Measurements from ENCODE around the gene CDK6.

Gene CDK6

DNA sequence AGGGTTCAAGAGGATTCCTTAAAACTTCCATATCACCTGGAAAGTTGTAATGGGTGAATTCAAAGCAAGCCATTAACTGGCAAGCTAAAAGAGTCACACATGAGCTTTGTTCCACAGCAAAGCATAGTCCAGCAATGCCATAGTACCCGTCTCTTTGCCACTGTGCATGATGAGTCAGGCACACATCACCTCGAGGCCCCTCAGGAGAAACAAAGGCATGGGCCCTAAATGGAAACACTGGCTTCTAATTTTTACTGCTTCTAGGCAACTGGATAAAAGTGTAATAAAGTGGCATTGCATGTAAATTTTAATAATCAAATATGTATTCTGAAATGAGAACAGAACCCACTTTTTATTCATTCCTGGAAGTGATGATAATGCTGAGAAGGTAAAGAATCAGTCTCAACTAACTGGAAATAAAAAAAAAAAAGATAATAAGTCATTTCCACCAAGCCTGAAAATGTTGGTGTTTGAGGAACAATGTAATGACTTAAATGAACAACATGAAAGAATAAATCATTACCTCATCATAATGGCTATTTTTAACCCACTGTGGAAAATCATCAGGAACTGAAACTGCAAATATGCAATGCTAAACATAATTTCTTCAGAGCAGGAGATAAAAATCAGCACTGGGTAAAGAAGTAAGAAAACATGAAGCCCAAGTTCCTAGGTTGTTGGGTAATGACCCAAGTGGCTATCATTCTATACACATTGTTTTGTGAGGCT lies 104.9 kb downstream of the CDK6 start:
- DNase-seq: peak; percentile 11

DNA sequence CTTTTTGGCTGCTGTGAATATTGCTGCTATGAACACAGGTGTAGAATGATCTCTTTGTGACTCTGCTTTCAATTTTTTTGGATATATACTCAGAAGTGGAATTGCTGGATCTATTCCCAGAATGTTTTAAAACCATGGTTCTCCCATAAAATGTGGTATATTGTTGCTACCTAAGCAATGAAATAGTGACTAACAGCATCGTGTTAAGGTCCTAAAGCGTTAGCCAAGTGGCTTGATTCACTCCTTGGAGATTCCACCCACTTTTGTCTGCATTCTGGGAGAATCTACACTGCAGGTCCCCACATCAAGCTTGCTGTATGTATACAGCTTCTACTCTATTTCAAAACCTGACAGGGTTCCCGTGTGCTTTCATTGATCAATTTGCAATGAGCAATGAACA lies 105.6 kb downstream of the CDK6 start:
- no peak for DNase-seq

GRCh38 chr7:92729751-92730150 lies 106.6 kb downstream of the CDK6 start:
- no peak for DNase-seq

DNA sequence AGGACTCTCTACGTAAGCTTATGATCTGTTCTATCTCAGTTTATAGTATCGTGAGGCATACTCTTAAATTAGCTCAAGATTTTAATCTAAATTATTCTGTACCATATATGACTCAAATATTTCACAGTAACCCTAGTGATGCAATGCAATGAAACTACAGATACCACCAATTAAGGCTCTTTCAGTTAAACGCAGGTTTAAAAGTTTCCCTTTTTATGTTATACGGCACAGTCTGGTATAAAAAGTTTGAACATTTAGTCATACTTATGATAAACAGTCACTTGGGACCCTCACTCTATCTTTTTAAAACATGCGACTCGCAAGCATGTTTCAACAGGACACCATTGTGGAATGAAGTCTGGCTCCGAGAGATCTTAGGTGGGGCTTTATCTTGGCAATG lies 107.2 kb downstream of the CDK6 start:
- no peak for DNase-seq

DNA sequence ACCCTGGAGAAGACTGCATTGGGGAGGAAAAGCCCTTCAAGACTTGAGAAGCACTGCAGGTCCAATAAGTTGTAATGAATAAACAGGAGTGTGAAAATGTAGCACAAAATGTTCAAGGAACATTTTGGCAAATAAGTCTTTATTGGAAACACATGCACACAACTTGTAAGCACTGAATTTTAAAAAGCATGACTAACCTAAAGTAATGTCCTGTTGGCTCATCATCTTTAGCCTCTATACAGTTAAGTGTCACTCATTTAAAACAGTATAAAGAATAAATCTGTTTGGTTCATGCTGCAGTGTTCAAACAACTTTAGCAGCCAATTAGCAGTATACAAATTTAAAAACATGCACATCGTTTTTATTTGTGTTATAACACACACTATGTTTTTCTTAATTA lies 108.6 kb downstream of the CDK6 start:
- DNase-seq: no peak

DNA sequence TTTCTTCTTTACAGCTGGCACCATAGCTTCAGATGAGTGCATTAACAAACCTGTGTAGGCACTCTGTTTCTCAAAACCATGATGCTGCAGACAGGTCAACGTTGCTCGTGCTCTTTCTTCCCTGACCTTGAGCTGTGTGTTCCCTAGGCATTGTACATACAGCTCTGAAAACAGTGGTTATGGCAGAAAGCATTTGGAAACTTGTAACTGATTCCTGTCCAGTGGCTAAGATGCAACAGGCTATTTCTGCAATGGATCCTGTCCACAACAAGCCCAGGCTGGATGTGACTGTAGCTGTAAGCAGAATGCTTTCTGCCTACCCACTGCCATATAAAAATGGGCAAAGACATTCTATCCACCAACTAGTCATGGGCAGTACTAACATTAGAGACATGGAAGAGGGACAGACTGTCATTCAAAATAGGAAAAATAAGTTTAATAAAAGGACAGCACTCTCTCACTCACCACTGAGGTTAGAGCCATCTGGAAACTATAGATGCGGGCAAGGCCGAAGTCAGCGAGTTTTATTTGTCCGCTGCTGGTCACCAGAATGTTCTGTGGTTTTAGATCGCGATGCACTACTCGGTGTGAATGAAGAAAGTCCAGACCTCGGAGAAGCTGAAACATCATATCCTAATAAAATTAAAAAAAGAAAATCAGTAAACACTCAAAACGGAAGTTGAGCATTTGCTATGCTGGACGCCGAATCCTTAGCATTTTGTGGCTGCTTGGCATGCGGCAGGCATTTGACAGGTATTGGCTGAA lies 111.0 kb downstream of the CDK6 start:
- no peak for DNase-seq

GRCh38 chr7:92723943-92724342 lies 112.4 kb downstream of the CDK6 start:
- DNase-seq: no peak

DNA sequence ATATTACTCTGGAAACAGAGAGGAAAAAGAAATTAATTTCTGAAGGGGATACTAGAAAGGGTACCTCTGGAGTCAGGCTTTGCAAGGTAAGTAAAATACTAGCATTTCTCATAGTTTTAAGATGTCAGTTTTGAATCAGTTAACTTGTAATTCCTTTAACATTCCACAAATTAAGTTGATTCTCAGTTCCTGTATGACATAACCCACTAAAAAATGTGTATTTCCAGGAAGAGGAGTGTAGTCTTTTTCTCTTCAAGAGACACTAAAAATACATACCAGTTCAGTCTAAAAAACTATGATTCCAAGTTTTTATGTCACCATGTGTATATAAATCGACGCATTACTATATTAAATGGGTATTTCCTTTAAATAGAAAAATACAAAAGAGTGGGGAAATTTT lies 113.2 kb downstream of the CDK6 start:
- no peak for DNase-seq

DNA sequence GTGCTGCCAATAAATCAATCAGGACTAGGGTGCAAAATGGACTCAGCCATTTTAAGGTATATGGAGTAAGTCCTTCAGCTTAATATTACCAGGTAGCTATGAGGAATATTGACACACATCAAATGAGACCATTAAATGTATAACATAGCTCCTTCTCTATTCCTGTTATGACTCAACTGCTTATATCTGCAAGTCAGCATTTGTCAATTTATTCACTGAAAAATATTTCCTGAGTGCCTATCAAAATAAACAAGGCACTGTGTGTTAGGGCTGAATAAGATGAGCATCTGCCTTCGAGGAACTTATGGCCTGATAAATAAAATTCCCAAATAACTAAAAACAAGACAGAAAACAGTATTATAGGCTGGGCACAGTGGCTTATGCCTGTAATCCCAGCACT lies 113.8 kb downstream of the CDK6 start:
- DNase-seq: no peak

DNA sequence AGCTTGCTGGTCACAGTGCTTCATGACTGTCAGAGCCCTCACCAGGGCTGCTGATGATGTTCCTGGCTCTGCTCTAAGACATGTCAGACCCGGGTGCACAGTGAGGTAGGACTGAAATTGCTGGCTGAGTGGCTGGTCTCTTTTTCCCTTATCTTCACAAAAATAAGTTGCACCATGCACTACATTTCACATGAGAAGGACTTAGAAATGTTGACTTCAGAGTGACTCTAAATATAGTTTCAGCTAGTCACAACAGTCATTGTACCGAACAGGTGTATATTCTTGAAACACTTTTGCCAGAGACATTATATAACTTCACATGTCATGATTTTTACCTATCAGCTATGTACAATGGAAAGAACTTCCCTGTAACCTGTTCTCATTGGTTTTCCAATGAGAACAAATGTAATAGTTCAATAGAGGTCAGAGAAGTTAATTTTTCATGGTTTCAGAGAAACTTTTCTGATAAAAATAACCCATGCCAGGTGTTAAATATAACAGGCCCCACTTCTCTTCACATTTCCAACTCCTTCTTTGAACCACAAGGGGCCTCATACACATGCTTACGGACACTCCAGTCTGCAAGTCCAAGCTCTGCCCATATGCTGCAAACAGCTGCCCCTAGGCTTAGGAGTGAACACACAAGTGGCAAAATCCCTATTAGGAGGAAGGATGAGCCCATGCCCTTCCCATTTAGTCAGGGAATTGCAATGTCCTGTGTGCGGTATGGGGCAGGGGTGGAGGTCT lies 115.6 kb downstream of the CDK6 start:
- no peak for DNase-seq

- no peak for DNase-seq
Measured at GRCh38 chr7:92717993-92718716, 118.2 kb downstream of the CDK6 start.

DNA sequence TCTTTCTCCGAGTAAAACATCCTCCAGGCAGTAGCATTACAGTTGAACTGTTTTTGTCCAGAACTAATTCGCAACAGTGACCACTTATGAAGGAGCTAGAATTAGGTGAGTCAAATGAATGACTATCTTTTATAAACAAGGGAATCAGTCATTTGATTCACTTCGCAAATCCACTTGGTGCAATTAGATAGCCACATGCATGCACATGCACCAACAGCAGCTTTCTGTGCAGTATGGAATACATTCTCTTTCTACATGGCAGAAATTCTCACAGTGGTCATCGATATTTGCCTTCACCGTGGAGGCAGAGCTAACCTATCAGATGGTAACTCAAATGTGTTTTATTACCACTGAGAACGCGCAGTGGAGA lies 118.8 kb downstream of the CDK6 start:
- DNase-seq: no peak

DNA sequence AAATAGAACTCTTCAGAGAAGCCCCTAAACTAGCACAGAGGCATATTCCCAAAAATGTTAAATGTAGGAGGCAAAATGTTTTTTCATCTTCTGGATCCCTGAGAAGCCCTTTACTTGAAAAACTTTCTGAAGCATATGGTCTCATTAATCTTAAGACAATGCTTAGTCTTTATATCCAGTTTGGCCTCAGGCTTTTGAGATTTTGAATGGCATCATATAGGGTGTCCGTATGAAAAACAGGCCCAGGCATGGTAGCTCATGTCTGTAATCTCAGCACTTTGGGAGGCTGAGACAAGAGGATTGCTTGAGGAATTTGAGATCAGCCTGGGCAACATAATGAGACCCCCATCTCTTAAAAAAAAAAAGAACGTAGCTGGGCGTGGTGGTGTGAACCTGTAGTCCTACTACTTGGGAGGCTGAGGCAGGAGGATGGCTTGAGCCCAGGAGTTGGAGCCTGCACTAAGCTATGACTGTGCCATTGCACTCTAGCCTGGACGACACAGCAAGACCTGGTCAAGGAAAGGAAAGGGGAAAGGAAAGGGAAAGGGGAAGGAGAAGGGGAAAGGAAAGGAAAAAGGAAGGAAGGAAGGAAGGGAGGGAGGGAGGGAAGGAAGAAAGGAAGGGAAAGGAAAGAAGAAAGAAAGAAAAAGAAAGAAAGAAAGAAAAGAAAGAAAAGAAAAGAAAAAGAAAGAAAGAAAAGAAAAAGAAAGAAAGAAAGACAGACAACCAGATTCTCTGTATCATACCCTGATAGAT lies 119.4 kb downstream of the CDK6 start:
- no peak for DNase-seq

DNA sequence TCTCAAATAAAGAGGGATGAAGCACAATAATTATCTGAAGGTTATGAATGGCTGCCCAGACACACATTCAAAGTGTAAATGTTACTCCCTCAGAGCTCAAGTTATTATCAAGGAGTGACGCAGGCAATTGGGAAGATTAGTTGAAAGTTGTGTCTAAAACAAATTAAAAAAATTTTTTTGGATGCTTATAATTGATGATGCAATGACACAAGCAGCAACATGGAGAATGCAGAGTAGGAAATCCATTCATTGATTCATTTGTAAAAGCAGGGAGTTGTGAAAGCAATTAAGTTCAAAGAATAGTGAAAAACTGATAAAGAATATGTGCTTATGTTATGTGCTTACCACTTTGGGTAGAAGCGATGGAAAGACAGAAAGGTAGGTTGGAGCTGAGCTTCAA lies 120.4 kb downstream of the CDK6 start:
- DNase-seq: no peak

GRCh38 chr7:92714767-92715166 lies 121.6 kb downstream of the CDK6 start:
- no peak for DNase-seq

- no peak for DNase-seq
Measured at GRCh38 chr7:92714280-92714679, 122.1 kb downstream of the CDK6 start.

DNA sequence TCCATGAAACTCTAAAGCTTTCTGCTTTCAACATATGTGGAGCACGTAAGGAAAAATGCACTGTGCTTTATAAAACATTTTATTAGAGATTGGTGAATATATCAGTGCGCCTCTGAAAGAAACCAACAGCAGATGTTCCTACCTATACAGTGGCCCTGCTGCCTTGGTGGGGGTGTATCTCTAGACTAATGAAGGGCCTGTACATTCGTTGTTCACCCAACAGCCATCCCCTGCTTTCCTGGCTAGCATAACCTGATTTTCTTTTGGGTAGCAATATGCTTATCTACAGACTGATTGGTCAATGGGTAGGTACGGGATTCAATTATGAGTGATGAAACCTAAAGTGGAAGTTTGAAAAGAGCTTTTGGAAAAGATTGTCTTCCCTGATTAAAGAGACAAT lies 126.5 kb downstream of the CDK6 start:
- DNase-seq: no peak

GRCh38 chr7:92709150-92709549 lies 127.2 kb downstream of the CDK6 start:
- DNase-seq: no peak

GRCh38 chr7:92708111-92709042 lies 128.0 kb downstream of the CDK6 start:
- DNase-seq: no peak

DNA sequence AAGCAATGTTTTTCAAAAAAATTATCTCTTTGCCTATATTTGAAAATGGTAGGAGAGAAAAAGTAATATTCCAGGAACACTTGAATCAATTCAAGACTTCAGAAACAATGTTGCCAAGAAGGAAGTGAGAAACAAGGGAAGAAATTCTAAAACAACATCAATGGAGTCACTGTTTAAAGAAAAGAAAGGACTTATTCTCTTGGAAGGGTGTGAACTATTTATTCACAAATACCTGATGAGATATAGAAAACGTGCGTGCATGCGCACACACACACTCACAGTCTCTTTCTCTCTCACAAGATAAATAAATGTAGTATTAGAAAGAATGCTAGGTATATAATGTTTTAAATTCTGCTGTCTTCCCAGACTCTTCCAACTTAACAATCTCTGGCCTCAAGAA lies 128.9 kb downstream of the CDK6 start:
- no peak for DNase-seq

GRCh38 chr7:92706563-92706962 lies 129.8 kb downstream of the CDK6 start:
- DNase-seq: no peak

Measured in SIG-M5 (cell line).